SK-N-SH (cell line): ENCODE results near the gene KIF21B. TPM values are rescaled to one million over a fixed set of nuclear protein-coding genes. Genes with fewer than 3 reads are reported as not detected.

ENCODE experiments used
- CTCF ChIA-PET: fragments of 300-600, 350-600 bp; formaldehyde crosslinking; extraction: SDS; loops from one replicate; lab custom pipeline; 2021; lab: Yijun Ruan, JAX
- POLR2A ChIA-PET: fragments of 350-600 bp; sonication (Branson Sonifier 250); formaldehyde crosslinking; extraction: SDS; loops from one replicate; lab custom pipeline; 2020; ENCODE audit warnings: antibody characterized with exemption, inconsistent platforms; lab: Yijun Ruan, JAX
- DNase-seq: peaks from one replicate; pipeline ENCODE4 v3.0.0; 2012
- H2AFZ ChIP-seq: fragments of 200-600 bp; sonication (generic); 2 replicates; pipeline ENCODE4 v1.8.1; 2016; ENCODE audit warnings: antibody characterized with exemption, mild to moderate bottlenecking, low read depth
- H3F3A ChIP-seq: fragments of 200-600 bp; sonication (generic); replicated peaks from 2 replicates; pipeline ENCODE3; 2016; ENCODE audit warnings: antibody characterized with exemption, mild to moderate bottlenecking; ENCODE audit not compliant: insufficient read depth
- H3K27ac ChIP-seq, 2 experiments: fragments of 200-500 bp in 1 of 2; fragments of 200-600 bp in 1 of 2; sonication (Bioruptor generic) in 1 of 2; sonication (generic), shearing (Covaris generic) in 1 of 2; 2 replicates each; pipeline versions ENCODE4 v1.5.1 to v1.6.1; 2014 to 2016; ENCODE audit warnings: low read depth in 2 of 2, inconsistent platforms in 1 of 2, low read length in 1 of 2, mild to moderate bottlenecking in 1 of 2, mixed read lengths in 1 of 2
- H3K27me3 ChIP-seq: fragments of 200-600 bp; sonication (generic), shearing (Covaris generic); 2 replicates; pipeline ENCODE4 v1.6.1; 2016; ENCODE audit warnings: mixed run types; ENCODE audit not compliant: insufficient read depth
- H3K36me3 ChIP-seq, 2 experiments: fragments of 200-500 bp in 1 of 2; fragments of 200-600 bp in 1 of 2; sonication (Bioruptor generic) in 1 of 2; sonication (generic) in 1 of 2; replicated peaks in 1 of 2; 2 replicates each; pipeline versions ENCODE3 to v1.5.1; 2014 to 2016; ENCODE audit warnings: low read length in 1 of 2, mild to moderate bottlenecking in 1 of 2; ENCODE audit not compliant: insufficient read depth in 2 of 2, control insufficient read depth in 1 of 2
- H3K4me1 ChIP-seq, 2 experiments: fragments of 200-500 bp in 1 of 2; fragments of 200-600 bp in 1 of 2; sonication (Bioruptor generic) in 1 of 2; sonication (generic), shearing (Covaris generic) in 1 of 2; 2 replicates each; pipeline versions ENCODE4 v1.5.1 to v1.6.1; 2014 to 2016; ENCODE audit warnings: low read depth in 1 of 2, low read length in 1 of 2, mixed run types in 1 of 2; ENCODE audit not compliant: insufficient read depth in 2 of 2, control insufficient read depth in 1 of 2
- H3K4me2 ChIP-seq: fragments of 200-600 bp; sonication (generic), shearing (Covaris generic); 2 replicates; pipeline ENCODE4 v1.6.1; 2017; ENCODE audit warnings: mixed run types
- H3K4me3 ChIP-seq, 2 experiments: fragments of 200-500 bp in 1 of 2; fragments of 200-600 bp in 1 of 2; sonication (Bioruptor generic) in 1 of 2; sonication (generic), shearing (Covaris generic) in 1 of 2; 2 replicates each; pipeline versions ENCODE4 v1.5.1 to v1.8.1; 2014 to 2016; ENCODE audit warnings: low read depth in 2 of 2, inconsistent platforms in 1 of 2, low read length in 1 of 2, mild to moderate bottlenecking in 1 of 2, mixed read lengths in 1 of 2, moderate library complexity in 1 of 2
- H3K79me2 ChIP-seq: fragments of 200-600 bp; sonication (generic); 2 replicates; pipeline ENCODE4 v1.8.1; 2017; ENCODE audit warnings: mild to moderate bottlenecking; ENCODE audit not compliant: insufficient read depth
- H3K9ac ChIP-seq: fragments of 200-600 bp; sonication (generic); 2 replicates; pipeline ENCODE4 v1.6.1; 2017; ENCODE audit warnings: mixed run types
- H3K9me2 ChIP-seq: fragments of 200-600 bp; sonication (generic); 2 replicates; pipeline ENCODE4 v1.6.1; 2017; ENCODE audit warnings: mixed run types
- H3K9me3 ChIP-seq: fragments of 200-600 bp; sonication (generic); 2 replicates; pipeline ENCODE4 v1.6.1; 2017; ENCODE audit warnings: mixed run types, mild to moderate bottlenecking, moderate library complexity
- H4K20me1 ChIP-seq: fragments of 200-600 bp; sonication (generic); 2 replicates; pipeline ENCODE4 v1.6.1; 2017; ENCODE audit warnings: mild to moderate bottlenecking, mixed run types; ENCODE audit not compliant: insufficient read depth
- CHD2 ChIP-seq: fragments of 150-350 bp; IDR thresholded peaks from 2 replicates; pipeline ENCODE4 v1.6.1; 2018; ENCODE audit warnings: low read length; ENCODE audit not compliant: partially characterized antibody
- ELF1 ChIP-seq: IDR thresholded peaks from 2 replicates; pipeline ENCODE4 v1.4.0; 2012
- EP300 ChIP-seq, 2 experiments: IDR thresholded peaks; 2 replicates each; pipeline versions ENCODE4 v1.4.0 to v1.6.1; 2012; ENCODE audit warnings: borderline replicate concordance in 1 of 2, low read depth in 1 of 2, low read length in 1 of 2
- EZH2phosphoT487 ChIP-seq: fragments of 200-600 bp; sonication (generic); IDR thresholded peaks from 2 replicates; pipeline ENCODE4 v1.6.1; 2017; ENCODE audit warnings: low read depth, mixed run types, mild to moderate bottlenecking, antibody characterized with exemption, moderate library complexity, borderline replicate concordance
- FOSL2 ChIP-seq: IDR thresholded peaks from 2 replicates; pipeline ENCODE4 v1.4.0; 2012; ENCODE audit warnings: low read depth, mild to moderate bottlenecking, moderate library complexity, borderline replicate concordance
- FOXM1 ChIP-seq: IDR thresholded peaks from 2 replicates; pipeline ENCODE4 v1.4.0; 2012; ENCODE audit warnings: low read depth, mild to moderate bottlenecking
- GABPA ChIP-seq: IDR thresholded peaks from 2 replicates; pipeline ENCODE4 v1.4.0; 2012; ENCODE audit warnings: low read depth, mild to moderate bottlenecking
- GATA2 ChIP-seq: sonication (generic); formaldehyde crosslinking; IDR thresholded peaks from 2 replicates; pipeline ENCODE4 v1.5.0; 2020; ENCODE audit warnings: mild to moderate bottlenecking, missing genetic modification reagents
- IRF3 ChIP-seq: fragments of 150-350 bp; IDR thresholded peaks from 2 replicates; pipeline ENCODE4 v1.6.1; 2016; ENCODE audit warnings: mild to moderate bottlenecking, low read depth, low read length
- JUND ChIP-seq: IDR thresholded peaks from 2 replicates; pipeline ENCODE4 v1.4.0; 2012
- MEF2A ChIP-seq: IDR thresholded peaks from 2 replicates; pipeline ENCODE4 v1.4.0; 2012; ENCODE audit warnings: low read depth, borderline replicate concordance
- RCOR1 ChIP-seq: fragments of 150-350 bp; IDR thresholded peaks from 2 replicates; pipeline ENCODE4 v1.6.1; 2017; ENCODE audit warnings: antibody characterized with exemption, low read length
- REST ChIP-seq: IDR thresholded peaks from 2 replicates; pipeline ENCODE4 v1.6.1; 2012; ENCODE audit warnings: mild to moderate bottlenecking, low read depth, low read length, moderate library complexity
- RFX5 ChIP-seq: IDR thresholded peaks from 2 replicates; pipeline ENCODE4 v1.6.1; 2012; ENCODE audit warnings: mild to moderate bottlenecking, improper control_type of control experiment, low read length
- SMC3 ChIP-seq: IDR thresholded peaks from 2 replicates; pipeline ENCODE4 v1.6.1; 2012; ENCODE audit warnings: low read depth, low read length, improper control_type of control experiment
- YY1 ChIP-seq: IDR thresholded peaks from 2 replicates; pipeline ENCODE4 v1.4.0; 2012; ENCODE audit warnings: low read depth, mild to moderate bottlenecking
- WGBS: methylation state at CpG from one replicate; pipeline ENCODE4 v1.1.6; 2017; ENCODE audit warnings: low lambda C conversion rate; 5-methylcytosine and 5-hydroxymethylcytosine counted together
- polyA plus RNA-seq, 3 experiments: library from polyadenylated mRNA; depleted of rRNA; stranded (reverse); fragments of >200 nt; gene quantifications; 2 replicates each; pipeline ENCODE4 v1.2.3, GENCODE V29; 2012
- TF ChIP-seq, protein P1 (sequence below): fragments of 150-350 bp; IDR thresholded peaks from 2 replicates; pipeline ENCODE4 v1.6.1; 2017; ENCODE audit warnings: antibody characterized with exemption, low read length, low read depth, borderline replicate concordance
- TF ChIP-seq, protein P2 (sequence below): IDR thresholded peaks from 2 replicates; pipeline ENCODE4 v1.4.0; 2012; ENCODE audit warnings: low read depth, borderline replicate concordance

The KIF21B gene
- polyA plus RNA-seq, 1 of the 3 experiments (the other 2 are of a cell fraction), result 0.26 TPM

GRCh38 chr1:200991097-200991614 is 32.4 kb downstream of the KIF21B start:
- no peak overlapping the region for H3K4me2 ChIP-seq
- ChIA-PET CTCF (interaction anchor here (0.8 to 5.0 kb wide), 6 partner anchors 11 to 51 kb away, joined by 3 to 49 read pairs (median 5); no protein-coding TSS in a partner anchor), POLR2A (no interaction called here)
- H3K27ac ChIP-seq, result no peak overlapping the region
- 75% methylated on average over 4 of the region's 10 CpGs for WGBS
- no peaks in the 10 kb centered on the region for H3K79me2 ChIP-seq
- no peak overlapping the region for H2AFZ ChIP-seq
- no peak for DNase-seq
- H3K4me3 ChIP-seq, result no peak overlapping the region
- no peaks in the 10 kb centered on the region; a peak in 1 of 4 replicates for H3K4me1 ChIP-seq
- no peaks in the 10 kb centered on the region for H4K20me1 ChIP-seq
- no peaks in the 10 kb centered on the region for H3K9me3 ChIP-seq
- H3K9ac ChIP-seq, result no peak overlapping the region
- no peak for TF ChIP-seq YY1
- no peak for TF ChIP-seq GABPA
- TF ChIP-seq EZH2phosphoT487, result no peak
- no peak for TF ChIP-seq FOXM1
- no peak for TF ChIP-seq IRF3
- no peak for TF ChIP-seq EP300 (IDR thresholded peaks at IDR 0.05; ENCODE audit: borderline replicate concordance in 1 of 2, low read depth in 1 of 2, low read length in 1 of 2)
- no peak for TF ChIP-seq RFX5
- no peak for TF ChIP-seq JUND
- TF ChIP-seq, protein P1, sequence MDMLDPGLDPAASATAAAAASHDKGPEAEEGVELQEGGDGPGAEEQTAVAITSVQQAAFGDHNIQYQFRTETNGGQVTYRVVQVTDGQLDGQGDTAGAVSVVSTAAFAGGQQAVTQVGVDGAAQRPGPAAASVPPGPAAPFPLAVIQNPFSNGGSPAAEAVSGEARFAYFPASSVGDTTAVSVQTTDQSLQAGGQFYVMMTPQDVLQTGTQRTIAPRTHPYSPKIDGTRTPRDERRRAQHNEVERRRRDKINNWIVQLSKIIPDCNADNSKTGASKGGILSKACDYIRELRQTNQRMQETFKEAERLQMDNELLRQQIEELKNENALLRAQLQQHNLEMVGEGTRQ, result no peak
- no peak for TF ChIP-seq ELF1
- no peak for TF ChIP-seq SMC3
- TF ChIP-seq, protein P2, sequence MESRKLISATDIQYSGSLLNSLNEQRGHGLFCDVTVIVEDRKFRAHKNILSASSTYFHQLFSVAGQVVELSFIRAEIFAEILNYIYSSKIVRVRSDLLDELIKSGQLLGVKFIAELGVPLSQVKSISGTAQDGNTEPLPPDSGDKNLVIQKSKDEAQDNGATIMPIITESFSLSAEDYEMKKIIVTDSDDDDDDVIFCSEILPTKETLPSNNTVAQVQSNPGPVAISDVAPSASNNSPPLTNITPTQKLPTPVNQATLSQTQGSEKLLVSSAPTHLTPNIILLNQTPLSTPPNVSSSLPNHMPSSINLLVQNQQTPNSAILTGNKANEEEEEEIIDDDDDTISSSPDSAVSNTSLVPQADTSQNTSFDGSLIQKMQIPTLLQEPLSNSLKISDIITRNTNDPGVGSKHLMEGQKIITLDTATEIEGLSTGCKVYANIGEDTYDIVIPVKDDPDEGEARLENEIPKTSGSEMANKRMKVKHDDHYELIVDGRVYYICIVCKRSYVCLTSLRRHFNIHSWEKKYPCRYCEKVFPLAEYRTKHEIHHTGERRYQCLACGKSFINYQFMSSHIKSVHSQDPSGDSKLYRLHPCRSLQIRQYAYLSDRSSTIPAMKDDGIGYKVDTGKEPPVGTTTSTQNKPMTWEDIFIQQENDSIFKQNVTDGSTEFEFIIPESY, result no peak
- no peak for TF ChIP-seq RCOR1
- no peak for TF ChIP-seq MEF2A
- no peak for TF ChIP-seq FOSL2
- no peak for TF ChIP-seq REST
- TF ChIP-seq CHD2, result no peak
- TF ChIP-seq GATA2, result no peak
- H3K27me3 ChIP-seq, result no peaks in the 10 kb centered on the region
- no peaks in the 10 kb centered on the region for H3F3A ChIP-seq
- no peaks in the 10 kb centered on the region for H3K36me3 ChIP-seq
- no peaks in the 10 kb centered on the region for H3K9me2 ChIP-seq
